HG03025 (cell line): ENCODE results near the gene SHROOM4.

Experiments used
- ATAC-seq: cut with Tn5 transposase; IDR thresholded peaks from one replicate; pipeline ENCODE4 v1.9.1; 2021; ENCODE audit warnings: mild to moderate bottlenecking, moderate library complexity; ENCODE audit not compliant: unreplicated experiment, low FRiP score

The SHROOM4 gene

DNA sequence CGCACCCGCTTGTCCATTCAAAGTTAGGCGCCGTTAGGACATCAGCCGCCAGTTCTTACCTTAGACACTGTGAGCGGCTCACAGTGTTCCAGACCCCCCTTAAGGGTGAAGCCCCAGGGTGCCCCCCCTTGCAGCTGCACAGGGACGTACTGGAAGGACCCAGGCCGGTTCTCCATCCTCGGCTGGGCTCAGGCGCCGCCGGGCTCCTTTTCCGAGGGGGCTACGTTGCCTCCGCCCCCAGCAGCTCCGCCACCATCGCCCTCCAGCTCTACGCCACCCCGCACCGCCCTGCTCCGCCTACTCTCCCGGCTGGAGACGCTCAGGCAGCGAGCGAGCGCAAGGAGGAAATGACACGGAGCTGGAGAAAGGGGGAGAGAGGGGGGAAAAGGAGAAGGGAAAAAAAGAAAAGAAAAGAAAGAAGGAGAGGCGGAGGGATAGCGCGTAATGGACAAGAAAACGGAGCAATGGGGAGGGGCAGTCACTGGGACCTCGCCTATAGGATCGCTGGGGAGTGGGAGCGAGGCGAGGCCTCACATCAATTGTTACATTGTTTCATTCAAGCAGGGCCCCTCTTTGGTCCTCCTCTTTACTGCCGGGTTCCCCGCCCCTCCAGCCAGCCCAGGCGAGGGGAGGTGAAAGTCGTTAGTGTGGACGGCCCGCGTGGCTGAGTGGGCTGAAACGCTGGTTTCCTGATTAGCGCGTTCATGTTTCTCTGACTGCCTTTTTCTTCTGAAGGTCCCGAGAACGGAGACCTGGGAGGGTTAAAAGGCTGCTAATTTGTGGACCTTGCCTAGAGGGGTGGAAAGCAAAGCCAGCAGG lies at the start of gene SHROOM4:
SHROOM4 (minus strand) TSS at position 352 of the 819 bp plus-strand sequence; CDS start at position 176, 176 bp downstream.
- no peak for ATAC-seq

DNA sequence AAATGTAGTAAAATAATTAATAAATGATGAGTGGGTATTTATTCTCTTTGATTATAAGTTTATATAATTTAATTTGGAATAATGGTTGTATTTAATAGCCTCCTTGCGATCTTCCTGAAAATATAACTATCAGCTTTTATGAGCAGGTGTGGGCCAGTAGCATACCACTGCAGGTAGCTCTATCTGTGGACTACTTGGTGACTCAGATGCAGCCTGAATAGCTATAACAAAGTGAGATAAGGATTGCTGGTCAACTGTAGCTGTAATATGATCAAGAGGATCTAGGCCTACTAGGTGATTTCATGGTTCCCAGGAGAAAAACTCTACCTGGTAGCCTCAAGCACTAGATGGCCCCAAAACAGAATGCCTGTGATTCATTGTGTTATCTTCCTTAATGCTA lies 49.5 kb upstream of the SHROOM4 start:
- ATAC-seq = no peak

DNA sequence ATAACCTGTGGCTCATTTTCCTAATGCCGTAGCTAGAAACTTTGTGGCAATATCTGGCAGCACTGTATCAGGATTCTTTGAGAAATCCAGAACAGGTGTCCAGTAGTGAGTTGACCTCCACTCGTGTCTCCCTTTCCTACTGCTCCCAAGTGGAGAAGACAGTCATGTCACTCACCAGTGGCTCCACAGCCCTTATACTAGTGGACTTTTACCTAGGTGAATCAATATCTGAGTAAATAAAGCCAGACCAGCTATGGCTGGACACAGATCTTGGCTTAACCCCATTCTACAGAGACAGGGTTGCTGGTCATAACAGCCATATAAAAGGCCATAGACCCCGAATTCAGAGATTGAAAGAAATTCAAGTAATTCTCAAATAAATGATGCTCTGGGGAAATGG lies 46.5 kb upstream of the SHROOM4 start:
- ATAC-seq = no peak

GRCh38 chrX:50858548-50858947 lies 44.6 kb upstream of the SHROOM4 start:
- no peak for ATAC-seq

DNA sequence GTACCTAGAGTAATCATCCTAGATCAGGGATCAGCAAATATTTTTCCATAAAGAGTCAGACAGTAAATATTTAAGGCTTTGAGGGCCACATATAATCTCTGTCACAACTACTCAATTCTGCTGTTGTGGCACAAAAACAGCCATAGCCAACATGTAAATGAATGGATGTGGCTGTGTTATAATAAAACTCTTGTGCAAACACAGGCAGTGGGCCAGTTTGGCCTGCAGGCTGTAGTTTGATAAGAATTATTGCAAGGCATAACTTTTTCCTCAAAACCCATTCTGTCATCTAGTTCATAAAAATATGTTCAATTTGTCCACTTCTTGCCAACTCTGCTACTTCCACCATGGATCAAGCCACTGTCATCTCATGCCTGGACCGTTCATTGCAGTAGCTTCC lies 39.4 kb upstream of the SHROOM4 start:
- ATAC-seq = no peak

DNA sequence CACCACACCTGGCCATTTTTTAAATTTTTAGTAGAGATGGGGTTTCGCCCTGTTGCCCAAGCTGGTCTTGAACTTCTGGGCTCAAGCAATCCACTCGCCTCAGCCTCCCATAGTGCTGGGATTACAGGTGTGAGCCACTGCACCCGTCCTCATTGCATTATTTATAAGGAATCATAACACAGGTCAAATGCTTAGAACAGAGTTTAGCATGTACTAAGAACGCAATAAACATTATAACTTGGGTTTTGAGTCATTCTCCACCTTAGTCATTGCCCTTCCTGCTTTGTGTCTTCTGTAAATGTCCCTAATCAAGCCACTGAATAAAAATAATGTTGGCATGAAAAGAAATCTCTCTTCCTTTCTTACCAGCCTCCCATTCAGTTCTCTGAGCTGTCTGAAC lies 38.5 kb upstream of the SHROOM4 start:
- no peak for ATAC-seq

DNA sequence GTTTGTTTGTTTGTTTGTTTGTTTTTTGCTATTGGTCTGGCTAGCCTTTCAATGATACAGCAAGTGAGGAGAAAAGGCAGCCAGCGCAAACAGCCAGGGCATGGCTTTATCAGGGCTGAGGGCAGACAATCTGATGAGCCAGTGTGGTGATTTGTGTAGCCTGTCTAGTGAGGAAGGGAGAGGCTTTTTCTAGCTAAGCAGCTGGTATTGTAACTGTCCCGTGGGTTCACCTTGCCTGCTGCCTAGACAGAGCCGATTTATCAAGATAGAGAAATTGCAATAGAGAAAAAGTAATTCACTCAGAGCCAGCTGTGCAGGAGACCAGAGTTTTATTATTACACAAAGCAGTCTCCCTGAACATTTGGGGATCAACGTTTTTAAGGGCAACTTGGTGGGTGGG lies 28.2 kb upstream of the SHROOM4 start:
- no peak for ATAC-seq

GRCh38 chrX:50839730-50840129 lies 25.7 kb upstream of the SHROOM4 start:
- ATAC-seq = no peak

DNA sequence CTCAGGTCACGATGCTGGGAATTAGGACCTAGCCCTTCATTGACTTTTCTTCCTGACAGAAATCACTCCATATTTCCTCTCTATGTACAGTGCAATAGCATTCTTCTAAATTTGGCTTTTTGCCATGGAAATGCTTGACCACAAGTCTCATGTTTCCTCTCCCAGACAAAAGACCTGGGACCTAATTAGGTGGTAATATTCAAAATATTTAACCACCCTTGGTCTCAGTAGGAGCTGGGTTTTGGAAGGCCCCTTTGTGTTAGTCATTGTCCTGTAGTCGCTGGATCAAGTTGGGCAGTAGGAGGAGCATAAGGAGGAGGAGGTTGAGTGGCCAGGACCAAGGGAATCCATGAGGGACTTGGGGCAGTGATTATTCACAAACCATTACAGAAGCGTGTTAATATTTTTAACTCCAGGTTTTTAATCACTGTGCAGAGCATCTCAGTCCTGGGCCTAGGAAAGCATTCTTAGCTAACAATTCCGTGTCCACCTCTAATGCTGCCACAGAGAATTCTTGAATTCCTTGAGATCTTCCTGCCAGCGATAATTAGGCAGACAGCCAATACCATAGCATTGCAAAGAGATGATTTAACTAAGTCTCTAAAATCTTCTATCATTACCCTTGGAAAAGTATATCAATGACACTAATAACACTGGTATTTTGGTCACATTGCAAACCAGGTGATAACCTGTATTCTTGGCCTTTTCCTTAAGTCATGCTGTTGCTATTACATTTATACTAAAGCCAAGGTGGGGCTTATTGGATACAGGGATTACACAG lies 25.0 kb upstream of the SHROOM4 start:
- ATAC-seq = no peak

GRCh38 chrX:50827996-50828395 lies 14.0 kb upstream of the SHROOM4 start:
- no peak for ATAC-seq

GRCh38 chrX:50825825-50826224 lies 11.8 kb upstream of the SHROOM4 start:
- no peak for ATAC-seq

DNA sequence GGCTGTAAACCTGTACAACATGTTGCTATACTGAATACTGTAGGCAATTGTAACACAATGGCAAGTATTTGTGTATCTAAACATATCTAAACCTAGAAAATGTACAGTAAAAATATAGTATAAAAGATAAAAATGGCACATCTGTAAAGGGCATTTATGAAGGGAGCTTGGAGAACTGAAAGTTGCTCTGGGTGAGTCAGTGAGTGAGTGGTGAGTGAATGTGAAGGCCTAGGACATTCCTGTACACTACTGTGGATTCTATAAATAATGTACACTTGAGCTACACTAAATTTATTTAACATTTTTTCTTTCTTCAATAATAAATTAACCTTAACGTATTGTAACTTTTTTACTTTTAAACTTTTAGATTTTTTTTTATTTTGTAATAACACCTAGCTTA lies 5.0 kb upstream of the SHROOM4 start:
- ATAC-seq = no peak

DNA sequence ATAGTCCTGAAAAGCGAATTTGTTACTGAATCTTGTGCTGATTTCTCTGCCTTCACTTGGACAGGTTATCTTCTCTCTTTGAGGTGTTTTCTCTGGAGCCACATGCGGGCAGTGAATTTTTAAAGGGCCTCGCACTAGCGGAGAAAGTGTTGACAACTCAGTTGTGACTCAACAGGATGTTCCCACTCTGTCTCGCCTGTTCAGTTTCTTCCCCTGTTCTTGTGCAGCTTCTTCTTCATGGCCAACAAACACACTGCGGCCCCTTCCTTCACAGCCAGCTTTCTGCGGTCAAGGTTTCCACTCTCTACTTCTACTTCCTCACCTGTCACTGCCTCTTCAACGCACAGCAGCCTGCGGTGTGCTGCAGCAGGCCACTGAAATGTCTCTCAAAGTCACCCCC lies 1.1 kb upstream of the SHROOM4 start:
- ATAC-seq = no peak

GRCh38 chrX:50814701-50815100 lies 707 bp upstream of the SHROOM4 start:
- ATAC-seq = no peak

DNA sequence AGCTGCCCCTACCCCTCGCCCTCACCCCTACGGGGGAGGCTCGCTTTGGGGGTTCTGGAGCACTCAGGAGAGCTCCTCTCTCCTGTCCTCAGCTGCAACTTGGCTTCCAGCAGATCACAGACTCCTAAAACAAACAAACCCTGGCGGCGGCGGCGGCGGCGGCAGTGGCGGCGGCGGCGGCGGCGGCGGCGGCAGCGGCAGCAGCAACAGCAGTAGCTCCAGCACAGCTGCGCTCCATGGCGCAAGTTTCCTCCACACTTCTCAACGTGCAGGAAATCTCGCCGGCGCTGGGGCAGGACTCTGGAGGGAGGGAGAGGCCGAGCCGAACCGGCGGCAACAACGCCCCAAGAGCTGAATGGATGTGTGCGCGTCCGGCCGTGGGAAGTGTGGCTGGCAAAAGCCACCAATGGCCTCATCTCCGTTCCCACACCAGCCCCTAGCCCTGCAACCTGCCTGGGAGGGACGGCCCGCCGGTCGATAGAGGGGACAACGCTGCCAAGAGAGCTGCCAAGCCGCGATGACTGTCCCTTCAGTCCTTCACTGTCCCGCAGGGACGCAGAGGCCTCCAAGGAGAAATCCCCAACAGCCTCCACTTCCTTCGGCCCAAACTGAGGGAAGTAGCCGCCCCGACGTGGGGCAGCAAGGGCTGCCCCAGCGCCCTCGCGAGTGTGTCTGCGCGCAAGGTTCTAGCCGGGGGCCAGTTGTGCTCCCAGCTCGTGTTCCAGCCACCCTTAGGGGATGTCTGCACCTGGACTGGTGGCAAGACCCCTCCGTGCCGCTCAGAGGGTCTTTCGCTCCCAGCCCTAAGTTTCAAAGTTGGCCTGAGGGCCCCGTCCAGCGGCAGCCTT lies 775 bp downstream of the SHROOM4 start:
- ATAC-seq = no peak

DNA sequence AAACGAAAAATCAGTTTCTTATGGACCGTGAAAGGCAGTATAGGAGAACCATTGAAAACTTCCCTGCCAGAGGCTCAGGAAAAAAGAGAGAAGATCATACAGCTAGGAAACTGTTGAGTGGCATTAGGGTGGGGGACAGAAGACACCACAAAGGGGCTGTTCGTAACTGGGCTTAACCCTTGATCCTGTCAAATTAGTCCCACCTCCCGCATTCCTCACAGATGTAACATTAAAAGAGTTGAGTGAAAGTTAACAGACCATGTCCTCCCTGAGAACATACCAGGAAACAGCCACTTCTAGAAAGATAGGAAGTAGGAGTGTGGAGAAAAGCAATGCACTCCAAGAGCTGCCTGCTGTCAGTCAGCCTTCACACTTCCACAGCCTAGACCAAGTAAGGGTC lies 8.7 kb downstream of the SHROOM4 start:
- no peak for ATAC-seq

DNA sequence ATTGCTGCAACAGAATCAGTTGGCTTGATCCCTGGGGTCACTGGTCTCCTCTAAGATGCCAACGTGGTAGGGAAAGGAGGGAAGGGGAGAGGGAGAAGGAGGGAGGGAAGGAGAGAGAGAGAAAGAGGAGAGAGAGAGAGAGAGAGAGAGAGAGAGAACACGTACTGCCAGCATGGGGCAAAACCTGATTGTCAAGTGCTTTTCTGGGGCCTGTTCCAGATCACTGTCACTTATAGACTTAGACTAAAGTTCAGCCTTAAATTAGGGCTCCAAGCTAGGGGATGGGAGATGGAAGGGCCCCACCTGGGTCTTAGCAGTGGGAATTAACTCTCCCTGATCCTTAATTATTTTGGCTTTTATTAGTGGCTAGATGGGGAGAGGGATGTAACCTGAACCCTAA lies 12.9 kb downstream of the SHROOM4 start:
- no peak for ATAC-seq

GRCh38 chrX:50799531-50799961 lies 14.4 kb downstream of the SHROOM4 start:
- ATAC-seq = no peak

DNA sequence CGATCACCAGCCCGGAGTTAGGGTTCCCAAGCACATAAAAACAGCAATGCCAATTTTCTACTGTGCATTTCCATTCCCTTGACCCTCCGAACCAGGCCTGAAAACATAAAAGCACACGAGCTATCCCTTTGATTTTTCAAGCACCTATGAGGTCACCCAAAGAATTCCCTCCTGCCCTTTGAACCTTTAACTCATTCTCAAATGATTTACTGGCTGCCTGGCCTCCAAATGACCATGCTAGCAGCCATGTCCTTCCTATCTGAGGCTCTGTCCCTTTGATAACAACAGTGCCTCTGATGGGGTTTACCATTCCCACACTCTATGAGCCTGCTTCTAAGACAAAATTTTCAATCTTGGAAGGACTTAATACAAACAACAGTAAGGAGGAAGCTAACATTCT lies 15.2 kb downstream of the SHROOM4 start:
- no peak for ATAC-seq

- no peak for ATAC-seq
These were observed 26.9 kb downstream of the SHROOM4 start for GRCh38 chrX:50787099-50787498.

DNA sequence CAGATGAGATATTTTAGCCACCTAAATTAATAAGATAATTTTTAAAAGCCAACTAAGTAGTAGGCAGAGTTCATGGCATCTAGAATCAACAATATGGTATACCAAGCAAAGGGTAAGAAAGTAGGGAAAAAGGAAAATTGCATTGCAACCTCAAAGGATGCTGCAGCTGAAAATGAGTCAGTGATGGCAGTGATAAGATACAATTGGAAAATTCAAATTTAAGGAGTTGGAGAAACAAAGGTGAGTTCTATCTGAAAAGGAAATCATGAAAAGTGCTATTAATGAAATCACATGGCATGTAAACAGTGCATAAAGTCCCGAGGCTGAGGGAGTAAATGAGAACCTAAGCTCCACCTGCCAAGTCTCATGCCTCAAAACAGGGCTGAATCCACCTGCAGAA lies 33.9 kb downstream of the SHROOM4 start:
- no peak for ATAC-seq
